GM18868 (cell line): ENCODE data around the gene LSM7.

Experiments
- ATAC-seq: cut with Tn5 transposase; IDR thresholded peaks from one replicate; pipeline ENCODE4 v1.9.1; 2021; ENCODE audit warnings: mild to moderate bottlenecking, moderate library complexity; ENCODE audit not compliant: unreplicated experiment

Gene LSM7

DNA sequence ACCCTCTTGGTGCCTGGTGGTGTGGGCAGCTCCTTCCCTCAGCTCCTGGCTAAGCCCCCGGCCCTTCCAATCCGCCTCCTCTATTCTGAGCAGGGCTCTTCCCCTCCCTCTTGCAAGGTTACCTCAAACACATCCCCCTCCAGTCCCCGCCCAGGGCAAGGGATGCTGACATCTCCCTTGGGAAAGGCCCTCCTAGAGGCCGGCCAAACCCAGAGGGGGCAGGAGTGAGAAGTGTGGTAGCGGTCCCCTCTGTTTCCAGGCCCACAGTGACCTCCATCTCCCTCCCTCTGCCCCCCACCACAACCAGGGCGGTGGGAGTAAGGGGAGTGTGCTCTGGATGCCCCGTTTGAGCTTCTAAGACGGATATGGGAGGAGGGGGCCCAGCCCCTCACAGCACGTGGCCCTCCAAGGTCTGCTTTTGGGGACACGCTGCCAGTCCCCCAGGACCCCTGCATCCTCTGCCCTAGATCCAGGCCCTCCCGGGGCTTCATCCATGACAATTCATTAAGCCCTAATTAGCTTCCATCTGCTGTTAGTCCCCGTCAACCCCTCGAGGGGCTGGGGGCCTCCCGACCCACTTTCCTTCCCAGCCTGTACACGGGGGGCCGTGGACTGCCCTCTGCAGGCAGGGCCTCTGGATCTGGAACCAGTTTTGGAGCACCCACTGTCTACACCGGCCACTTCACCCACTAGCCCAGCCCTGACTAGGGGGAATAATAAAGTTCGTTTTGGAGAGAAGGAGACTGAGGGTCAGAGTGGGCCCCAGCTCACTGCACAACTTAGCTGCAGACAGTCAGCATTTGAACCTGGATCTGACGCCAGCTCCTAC lies 22.7 kb downstream of the LSM7 start:
- ATAC-seq, result no peak

DNA sequence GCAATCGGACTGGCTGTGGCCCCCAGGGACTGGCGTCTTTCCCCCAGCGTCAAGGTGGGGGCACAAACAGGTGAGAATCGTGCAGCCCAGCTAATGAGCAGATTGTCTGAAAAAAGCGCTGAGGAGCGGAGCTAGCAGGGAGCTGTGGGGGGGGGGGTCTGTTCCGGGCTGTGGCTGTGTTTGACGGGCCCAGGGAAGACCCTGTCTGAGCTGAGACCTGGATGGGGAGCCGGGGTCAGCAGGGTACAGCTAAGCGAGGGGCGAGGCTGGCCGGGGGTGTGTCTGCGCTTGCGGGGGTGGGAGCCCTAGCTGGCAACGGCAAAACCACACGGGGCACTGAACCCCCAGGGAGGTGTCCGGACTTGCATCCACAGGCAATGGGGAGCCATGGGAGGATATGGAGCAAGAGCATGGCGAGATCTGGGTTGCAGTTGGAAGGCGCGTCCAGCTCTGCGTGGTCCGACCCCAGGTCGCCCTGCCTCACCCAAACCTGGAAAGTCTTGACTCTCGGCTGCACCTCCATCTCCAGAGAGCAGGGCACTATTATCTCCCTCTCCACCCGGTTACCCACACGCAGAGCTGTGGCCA lies 25.1 kb downstream of the LSM7 start:
- no peak for ATAC-seq

DNA sequence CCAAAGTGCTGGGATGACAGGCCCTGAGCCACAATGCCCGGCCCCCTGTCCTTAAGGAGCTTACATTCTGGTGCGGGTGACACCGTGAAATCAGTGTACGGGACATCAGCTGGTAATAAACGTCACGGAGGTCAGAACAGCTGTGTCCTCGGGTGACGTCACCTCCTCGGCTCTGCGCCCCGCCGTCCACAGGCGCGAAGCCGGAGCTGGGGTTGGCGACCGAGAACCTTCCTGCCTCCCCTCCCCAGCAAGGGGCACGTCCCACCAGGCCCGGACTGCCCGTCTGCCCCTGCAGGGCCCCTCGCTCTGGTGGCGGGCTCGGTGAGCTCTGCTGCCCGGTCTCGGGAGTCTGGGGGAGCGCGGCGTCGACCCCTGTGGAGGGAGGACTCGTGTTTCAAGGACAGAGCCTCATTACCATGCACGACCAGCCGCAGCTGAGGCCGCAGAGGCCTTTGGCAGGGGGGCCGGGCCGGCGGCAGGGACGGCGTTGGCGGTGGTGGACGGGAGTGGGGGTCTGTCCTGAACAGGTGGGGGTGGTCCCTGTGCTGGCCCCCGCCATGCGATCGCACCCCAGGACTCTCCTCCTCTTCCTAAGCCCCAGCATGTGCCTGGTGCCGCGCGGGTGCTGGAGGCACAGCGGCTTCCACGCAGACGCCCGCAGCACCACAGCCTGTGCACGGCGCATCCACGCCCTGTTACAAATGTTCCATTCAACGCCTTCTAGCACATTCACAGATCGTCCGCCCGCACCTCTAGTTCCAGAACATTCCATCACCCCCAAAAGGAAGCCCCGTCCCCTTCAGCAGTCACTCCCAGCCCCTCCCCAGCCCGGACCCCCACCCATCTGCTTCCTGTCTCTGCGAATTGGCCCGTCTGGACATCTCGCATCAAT lies 25.8 kb downstream of the LSM7 start:
- no peak for ATAC-seq

DNA sequence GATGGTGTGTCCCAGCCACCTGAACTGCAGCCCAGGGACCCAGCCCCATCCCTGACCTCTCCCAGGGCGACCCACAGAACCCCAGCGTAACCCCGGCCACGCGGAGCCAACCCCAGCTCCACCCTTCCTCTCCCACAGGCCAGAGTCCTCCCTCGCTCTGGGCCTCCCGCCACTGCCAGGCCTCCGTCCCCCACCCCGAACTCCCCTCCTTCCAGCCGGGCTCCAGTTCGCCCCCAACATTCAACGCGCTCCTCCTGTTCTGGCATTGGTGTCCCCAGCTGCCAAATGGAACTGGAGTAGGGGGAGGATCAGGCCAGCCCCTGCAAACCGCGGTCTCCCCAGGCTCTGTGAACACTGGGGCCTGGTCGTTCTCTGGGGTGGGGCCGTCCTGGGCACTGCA lies 27.9 kb downstream of the LSM7 start:
- no peak for ATAC-seq

DNA sequence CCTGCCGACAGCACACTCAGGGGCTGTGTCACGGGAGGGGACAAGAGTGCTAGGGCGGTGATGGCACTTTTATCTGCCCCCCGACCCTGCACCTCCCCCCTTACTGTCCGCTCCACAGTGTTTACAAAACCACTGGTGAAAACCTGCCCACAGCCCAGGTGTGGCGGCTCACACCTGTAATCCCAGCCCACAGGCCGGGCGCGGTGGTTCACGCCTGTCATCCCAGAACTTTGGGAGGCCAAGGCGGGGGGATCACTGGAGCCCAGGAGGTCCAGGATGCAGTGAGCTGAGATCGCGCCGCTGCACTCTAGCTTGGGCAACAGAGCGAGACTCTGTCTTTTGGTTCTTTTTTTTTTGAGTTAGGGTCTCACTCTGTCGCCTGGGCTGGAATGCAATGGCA lies 32.2 kb downstream of the LSM7 start:
- no peak for ATAC-seq

DNA sequence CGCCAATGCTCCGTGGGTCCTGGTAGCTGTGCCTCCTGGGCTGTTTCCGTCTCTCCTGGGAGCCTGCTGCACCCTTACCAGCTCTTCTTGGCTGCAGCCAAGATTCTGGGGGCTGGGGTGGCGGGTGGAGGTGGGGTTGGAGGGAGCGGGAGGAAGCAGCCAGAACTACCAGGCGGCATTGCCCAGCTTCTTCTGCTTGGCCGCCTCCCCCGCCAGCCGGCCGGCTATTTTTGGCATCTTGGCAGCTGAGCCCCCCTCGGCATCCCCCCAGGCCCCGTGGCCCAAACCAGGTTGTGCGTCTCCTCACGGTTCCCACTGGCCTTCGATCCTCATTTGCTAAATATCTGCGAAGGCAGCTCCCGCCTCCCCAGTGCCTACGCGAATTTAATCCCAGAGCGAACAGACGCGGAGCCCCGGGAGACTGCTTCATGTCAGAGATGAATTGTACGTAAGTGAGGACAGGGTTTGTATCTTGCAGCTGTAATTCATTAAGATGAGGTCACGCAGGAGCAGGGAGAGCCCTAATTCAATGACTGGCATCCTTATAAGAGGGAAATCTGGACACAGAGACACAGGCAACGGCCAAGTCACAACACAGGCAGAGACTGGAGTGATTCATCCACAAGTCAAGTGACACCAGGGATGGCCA lies 33.6 kb downstream of the LSM7 start:
- no peak for ATAC-seq

DNA sequence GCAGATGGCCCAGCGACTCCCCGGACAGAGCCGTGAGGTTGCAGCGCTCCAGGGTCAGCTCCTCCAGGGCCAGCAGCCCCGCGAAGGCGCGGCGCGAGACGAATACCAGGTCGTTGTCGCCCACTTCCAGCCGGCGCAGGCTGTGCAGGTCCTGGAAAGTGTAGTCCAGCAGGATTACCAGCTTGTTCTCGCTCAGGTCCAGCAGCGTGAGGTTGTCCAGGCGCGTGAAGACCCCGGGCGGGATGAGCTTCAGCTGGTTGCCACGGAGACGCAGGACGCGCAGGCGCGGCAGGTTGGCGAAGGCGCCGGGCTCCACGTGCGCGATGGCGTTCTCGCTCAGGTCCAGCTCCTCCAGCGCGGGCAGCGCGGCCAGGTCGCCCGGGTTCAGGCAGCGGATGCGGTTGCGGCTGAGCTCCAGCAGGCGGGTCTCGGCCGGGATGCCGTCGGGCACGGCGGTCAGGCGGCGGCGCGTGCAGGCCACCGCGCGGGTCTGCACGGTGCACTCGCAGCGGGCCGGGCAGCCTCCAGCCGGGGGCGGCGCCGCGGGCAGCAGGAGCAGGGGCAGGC lies 37.1 kb downstream of the LSM7 start:
- no peak for ATAC-seq

DNA sequence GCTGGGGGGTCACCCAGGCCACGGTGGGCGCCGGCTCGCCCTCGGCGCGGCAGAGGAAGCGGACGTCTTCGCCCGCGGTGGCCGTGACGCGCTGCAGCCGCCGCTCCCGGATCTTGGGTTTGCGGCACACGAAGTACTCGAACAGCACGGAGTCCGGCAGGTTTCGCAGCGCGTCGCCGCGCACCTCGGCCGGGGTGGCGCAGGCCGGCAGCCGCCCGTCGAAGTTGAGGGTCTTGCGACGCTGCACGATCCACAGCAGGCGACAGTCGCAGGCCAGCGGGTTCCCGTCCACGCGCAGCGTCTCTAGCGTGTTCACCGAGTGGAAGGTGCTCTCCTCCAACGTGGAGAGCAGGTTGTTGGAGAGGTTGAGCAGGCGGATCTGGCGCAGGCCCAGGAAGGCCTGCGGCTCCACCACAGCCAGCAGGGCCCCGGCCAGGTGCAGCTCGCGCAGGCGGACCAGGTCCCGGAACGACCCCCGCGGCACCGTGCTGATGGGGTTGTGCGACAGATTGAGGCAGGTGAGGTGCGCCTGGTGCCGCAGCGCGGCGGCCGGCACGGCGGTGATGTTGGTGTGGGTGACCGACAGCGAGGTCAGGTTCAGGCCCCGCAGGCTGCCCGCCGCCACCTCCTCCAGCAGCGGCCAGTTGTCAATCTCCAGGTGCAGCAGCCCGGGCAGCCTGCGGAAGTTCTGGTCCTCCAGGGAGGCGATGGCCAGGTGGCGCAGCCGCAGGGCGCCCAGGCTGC lies 37.8 kb downstream of the LSM7 start:
- ATAC-seq, result no peak

DNA sequence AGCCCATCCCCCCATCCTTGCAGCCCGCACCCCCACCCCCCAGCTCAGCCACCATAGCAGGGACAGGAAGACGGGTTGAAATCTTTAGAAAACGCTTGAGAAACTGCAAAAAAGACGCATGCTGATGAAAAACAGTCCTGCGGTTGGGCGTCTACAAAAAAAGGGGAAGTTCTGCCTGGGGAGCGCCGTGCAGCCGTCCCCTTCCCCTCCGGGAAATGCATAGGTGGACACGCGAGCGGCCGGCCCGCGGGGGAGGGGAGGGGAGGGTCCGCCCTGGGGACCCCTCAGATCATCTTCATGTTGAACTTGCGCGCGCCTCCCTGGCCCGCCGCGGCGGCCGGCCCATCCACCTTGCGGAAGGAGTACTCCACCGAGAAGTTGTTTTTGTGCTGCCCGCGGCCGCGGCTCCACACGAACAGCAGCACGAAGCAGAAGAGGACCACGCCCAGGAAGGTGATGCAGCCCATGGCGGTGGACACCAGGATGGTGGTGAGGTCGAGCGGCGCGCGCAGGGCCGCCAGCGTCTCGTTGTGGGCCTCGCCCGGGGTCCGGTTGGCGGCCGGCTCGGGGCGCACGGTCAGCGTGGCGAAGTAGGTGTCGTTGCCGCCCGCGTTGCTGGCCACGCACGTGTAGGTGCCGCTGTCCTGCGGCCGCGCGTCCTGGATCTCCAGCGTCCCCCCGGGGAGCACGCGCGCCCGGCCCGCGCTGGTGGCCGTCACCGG lies 38.5 kb downstream of the LSM7 start:
- ATAC-seq, result no peak

DNA sequence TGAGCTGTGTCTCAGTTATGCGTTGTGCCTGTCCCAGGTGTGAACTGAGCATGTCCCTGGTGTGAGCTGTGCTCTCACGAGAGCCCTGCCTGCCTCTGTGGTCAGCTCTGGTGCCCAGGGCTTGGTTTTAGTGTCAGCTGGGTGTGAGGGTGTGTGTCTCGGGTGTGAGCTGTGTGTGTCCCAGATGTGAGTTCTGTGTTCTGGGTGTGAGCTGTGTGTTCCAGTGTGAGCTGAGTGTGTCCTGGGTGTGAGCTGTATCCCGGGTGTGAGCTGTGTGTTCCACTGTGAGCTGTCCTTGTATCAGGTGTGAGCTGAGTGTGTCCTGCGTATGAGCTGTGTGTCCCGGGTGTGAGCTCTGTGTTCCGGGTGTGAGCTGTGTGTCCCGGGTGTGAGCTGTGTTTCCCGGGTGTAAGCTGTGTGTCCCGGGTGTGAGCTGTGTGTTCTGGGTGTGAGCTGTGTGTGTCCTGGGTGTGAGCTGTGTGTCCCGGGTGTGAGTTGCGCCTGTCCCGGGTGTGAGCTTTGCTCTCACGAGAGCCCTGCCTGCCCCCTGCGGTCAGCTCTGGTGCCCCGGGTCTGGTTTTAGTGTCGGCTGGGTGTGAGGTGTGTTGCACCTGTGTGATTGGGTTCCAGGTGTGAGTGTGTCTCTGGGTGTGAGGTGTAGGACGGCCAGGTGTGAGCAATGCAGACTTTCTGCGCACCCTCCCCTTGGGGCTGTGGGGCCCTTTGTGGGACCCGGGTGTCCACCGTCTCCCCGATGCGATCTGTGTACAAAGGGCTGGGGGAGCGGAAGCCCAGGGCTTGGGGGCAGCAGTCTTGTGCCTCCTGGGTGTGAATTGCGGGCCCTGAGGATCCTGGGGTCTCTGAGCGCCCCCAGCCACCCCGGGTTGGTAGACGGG lies 39.3 kb downstream of the LSM7 start:
- ATAC-seq, result no peak

DNA sequence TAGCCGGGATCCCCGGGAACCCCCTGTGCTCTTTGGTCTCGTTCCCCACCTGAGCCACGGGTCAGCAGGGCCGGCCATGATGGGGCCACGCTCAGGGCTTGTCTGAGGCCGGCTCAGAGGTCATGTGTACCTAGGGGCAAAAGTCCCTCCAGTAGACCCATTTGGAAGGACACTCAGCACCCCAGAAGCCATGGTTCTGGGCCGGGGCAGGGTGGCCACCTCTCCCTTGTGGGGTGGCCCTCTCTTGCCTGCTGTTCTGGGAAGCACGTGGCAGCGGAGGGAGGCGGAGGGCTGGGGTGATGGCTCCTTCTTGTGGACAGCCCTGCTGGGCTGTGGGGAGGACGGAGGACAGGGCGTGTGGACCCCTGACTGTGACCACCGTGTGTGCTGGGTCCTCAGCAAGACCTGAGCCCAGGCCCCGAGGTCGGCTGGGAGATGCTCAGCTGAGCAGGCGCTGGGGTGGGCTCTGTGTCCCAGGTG lies 40.0 kb downstream of the LSM7 start:
- no peak for ATAC-seq

DNA sequence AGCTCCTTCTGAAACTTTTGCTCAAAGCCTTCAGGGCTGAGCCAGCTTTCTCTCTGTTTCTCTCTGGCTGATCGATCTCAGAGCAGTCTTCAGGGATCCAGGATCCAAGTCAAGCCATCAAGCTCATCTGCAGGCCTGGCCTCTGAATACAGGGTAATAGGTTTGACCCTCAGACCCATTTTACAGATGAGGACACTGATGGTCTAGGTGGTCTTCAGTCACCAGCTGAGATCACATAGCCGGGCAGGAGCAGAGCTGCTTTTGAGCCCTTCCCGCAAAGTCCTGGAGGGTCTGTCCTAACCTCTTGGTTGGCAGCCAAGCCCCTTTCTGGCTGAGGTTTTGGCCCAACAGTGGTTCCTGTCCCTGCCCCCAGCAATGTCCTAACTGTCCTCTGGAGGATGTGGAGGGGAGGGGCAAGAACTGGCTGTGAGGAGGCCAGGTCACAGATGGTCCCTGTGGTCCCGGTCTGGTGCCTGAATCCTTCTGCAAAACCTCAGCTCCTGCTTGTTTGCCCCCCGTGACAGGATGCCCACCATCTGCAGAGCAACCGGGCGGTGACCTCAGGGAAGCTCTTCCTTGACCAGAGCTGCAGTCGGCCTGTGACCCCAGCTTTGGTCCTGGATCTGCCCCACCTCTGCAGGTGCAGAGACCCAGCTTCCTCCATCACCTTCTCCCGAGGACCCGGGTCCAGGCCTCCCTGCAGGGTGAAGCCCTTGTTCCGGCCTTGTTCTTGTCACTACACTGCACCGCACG lies 40.6 kb downstream of the LSM7 start:
- no peak for ATAC-seq

DNA sequence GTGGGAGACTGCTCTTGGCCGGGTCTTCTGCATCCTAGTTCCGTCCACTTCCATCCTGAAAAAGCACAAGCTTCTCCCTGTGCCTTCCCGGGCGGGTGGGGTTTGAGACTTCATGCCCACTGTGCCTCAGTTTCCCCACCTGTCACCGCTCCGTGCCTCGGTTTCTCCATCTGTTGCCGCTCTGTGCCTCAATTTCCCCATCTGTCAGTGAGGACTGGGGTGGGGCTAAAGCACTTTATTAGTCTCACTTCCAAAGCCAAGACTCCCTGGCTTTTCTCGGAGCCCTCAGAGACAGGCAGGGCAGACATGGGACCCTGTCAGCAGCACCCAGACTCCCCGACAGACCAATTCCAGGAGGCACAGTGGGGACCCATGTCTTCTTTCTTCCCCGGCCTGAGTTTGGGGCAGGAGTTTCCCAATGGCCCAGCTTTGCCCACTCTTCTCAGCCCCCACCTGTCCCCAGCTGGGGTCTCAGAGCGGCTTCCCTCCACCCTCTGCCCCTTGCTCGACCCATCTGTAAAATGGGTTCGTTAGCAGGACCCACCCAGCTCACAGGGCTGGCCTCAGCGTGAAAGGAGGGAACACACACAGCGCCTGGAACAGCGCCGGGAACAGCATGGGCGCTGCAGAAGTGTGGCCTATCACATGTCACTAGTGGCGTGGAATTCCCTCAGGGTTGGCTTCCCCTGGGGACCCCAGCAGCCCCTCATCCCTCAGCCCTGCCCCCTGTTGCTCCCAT lies 41.8 kb downstream of the LSM7 start:
- no peak for ATAC-seq

DNA sequence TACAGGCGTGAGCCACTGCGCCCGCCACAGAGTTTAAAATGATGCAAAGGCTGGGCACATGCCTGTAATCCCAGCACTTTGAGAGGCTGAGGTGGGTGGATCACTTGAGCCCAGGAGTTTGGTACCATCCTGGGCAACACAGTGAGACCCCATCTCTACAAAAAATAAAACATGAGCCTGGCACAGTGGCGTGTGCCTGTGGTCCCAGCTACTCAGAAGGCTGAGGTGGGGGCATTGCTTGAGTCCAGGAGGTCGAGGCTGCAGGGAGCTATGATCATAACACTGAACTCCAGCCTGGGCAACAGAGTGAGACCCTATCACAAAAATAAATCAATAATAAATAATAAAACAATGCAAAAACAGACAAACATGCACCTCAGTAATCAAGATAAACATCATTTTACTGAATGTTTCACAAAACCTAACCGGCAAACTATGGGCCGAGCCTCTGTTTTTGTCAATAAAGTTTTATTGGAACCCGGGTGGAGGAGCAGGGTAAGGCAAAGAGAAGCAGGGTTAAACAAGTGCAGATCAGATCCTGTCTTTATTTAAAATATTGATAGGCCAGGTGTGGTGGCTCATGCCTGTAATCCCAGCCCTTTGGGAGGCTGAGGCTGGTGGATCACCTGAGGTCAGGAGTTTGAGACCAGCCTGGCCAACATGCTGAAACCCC lies 44.4 kb downstream of the LSM7 start:
- ATAC-seq, result no peak

DNA sequence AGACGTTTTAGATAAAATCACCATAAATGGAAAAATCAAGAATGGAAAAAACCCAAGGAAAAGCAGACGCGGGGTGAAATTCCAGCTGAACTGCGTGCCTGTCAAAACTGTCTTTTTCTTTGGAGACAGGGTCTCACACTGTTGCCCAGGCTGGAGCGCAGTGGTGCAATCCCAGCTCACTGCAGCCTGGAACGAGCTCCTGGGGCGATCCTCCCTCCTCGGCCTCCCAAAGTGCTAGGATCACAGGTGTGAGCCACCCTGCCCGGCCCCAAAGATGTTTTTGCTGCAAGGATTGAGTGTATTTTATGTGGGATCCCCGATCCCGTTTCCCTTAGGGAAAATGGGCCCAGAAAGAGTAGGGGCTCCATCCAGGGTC lies 45.5 kb downstream of the LSM7 start:
- no peak for ATAC-seq

DNA sequence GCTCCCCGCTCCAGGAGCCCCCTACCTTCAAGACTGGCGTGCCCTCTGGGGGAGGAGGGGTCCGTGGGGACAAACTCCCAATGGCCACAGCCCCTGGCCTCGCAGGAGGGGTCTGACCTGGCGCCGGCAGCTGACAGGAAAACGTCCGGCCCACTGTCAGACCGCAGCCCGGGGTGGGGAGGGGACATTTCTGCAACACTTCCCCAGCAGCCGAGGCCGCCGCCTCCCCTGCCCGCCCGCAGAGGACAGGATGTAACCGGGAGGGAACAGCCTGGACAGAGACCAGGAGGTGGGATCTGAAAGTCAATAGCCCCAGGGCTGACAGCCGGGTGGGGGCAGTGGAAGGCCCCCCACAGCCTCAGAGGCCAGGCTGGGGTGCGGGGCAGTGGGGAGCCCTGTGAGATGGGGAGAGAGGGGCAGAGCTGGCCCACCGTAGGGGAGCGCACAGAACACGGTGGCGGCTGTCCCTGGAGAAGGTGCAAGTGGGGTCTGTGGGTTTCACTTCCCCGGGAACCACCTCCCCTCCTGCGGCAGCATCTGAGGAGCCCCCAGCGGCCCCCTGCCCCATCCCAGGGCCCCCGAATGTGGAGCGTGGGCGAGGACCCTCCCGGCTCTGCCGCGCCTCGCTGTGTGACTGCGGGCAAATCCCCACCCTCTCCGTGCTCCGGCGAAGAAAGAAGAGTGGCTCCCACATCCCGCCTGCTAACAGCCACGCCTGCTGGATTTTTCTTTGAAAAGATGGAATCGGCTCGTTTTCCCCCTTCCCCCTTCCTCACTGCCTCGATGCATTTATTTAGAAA lies 46.1 kb downstream of the LSM7 start, which contains the start of gene PEAK3:
Gene PEAK3 (minus strand): TSS at position 114 of the 800 bp plus-strand sequence. CDS start 1,244 bp downstream, outside the sequence.
- ATAC-seq, result no peak
